ENCODE data around the gene SLC9A3.

The SLC9A3 gene

GRCh38 chr5:516338-516925, 7.8 kb downstream of the SLC9A3 start:
- no peak for DNase-seq (ENCODE audit: extremely low read depth, low read depth)
- H3K4me3 ChIP-seq (replicated peaks; ENCODE audit: low read depth, low read length): no peak overlapping the region
- TF ChIP-seq CTCF (IDR thresholded peaks at IDR 0.05; ENCODE audit: low read depth, low read length, missing control alignments): no peak

- no peak for TF ChIP-seq CTCF (IDR thresholded peaks at IDR 0.05; ENCODE audit: low read depth, low read length, missing control alignments)
- no peak for DNase-seq (ENCODE audit: extremely low read depth, low read depth)
- H3K4me3 ChIP-seq (replicated peaks; ENCODE audit: low read depth, low read length): no peak overlapping the region
Measured at GRCh38 chr5:515273-515836, 8.9 kb downstream of the SLC9A3 start.

- H3K4me3 ChIP-seq (replicated peaks; ENCODE audit: low read depth, low read length): no peak overlapping the region
- no peak for DNase-seq (ENCODE audit: extremely low read depth, low read depth)
- TF ChIP-seq CTCF (IDR thresholded peaks at IDR 0.05; ENCODE audit: low read depth, low read length, missing control alignments): no peak
Measured at GRCh38 chr5:514673-515072, 9.6 kb downstream of the SLC9A3 start.

- TF ChIP-seq CTCF (IDR thresholded peaks at IDR 0.05; ENCODE audit: low read depth, low read length, missing control alignments): no peak
- no peak overlapping the region for H3K4me3 ChIP-seq (replicated peaks; ENCODE audit: low read depth, low read length)
- DNase-seq (ENCODE audit: extremely low read depth, low read depth): no peak
Measured at GRCh38 chr5:514101-514485, 10.2 kb downstream of the SLC9A3 start.

GRCh38 chr5:513216-514100, 10.8 kb downstream of the SLC9A3 start:
- H3K4me3 ChIP-seq (replicated peaks; ENCODE audit: low read depth, low read length): no peak overlapping the region
- no peak for DNase-seq (ENCODE audit: extremely low read depth, low read depth)
- no peak for TF ChIP-seq CTCF (IDR thresholded peaks at IDR 0.05; ENCODE audit: low read depth, low read length, missing control alignments)

GRCh38 chr5:511476-511875, 12.8 kb downstream of the SLC9A3 start:
- no peak for DNase-seq (ENCODE audit: extremely low read depth, low read depth)
- TF ChIP-seq CTCF (IDR thresholded peaks at IDR 0.05; ENCODE audit: low read depth, low read length, missing control alignments): no peak
- no peak overlapping the region for H3K4me3 ChIP-seq (replicated peaks; ENCODE audit: low read depth, low read length)

All from HFF-Myc (cell line).